HL-60/S4 (cell line): Measurements from ENCODE around the gene CDH12.
"Not testable (repeated sequence)": the region's sequence is repeated elsewhere in the genome, so short reads cannot be mapped to it uniquely, and the experiment has no call there.

Experiments
- in situ Hi-C: fragments of 300-500 bp; cut with MboI; formaldehyde crosslinking; loops from 2 replicates; pipeline ENCODE4 v1.14.3; 2022; ENCODE audit warnings: low sequenced_read_pairs

The CDH12 gene

DNA sequence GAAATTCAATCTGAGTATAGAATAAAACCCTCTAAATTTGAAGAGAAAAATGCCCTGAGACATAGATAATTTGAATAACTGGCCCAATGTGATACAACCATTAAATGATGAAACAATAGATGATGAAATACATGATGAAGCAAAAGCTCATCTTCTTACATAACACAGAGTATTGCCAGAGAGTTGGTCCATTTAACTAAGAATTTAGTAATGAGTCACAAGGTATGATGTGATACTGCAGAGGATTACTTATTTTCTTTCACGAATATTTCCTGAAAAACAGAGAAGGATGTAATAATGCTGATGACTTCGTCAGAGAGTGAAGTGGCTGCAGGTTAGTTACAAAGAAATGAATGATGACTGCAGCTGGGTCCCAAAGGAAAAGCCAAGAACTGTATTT, 379.3 kb downstream of the CDH12 start:
- in situ Hi-C loops, result no loop called here

DNA sequence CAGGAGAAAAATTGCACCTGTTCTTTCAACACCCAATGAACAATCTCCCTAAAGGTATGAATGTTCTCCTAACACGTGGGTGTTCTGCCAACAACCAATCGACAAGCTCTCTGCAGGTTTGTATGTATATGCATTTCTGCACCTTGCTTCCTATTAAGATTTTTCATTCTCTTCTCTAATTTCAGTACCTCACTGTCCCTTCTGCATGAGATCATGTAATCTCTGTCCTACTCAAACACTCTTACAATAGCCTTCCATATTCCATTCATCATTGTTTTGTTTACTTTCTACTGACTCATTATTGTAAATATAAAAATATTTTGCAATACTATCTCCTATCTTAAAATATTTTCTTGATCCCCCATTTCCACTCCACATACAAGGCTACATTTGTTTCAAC, 382.0 kb downstream of the CDH12 start:
- in situ Hi-C loops, result no loop called here

DNA sequence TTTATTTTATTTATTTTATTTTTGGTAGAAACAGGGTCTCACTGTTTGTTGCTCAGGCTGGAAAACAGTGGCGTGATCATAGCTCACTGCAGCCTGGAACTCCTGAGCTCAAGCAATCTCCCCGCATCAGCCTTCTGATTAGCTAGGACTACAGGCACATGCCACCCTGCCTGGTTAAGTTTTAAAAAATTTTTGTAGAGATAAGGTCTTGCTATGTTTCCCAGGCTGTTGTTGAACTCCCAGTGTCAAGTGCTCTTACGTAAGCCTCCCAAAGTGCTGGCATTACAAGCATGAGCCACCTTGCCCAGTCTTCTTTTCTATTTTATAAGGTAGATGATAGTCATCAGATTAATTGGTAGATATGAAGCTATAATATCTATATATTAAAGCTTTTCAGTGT, 382.7 kb downstream of the CDH12 start:
- in situ Hi-C loops, result no loop called here

DNA sequence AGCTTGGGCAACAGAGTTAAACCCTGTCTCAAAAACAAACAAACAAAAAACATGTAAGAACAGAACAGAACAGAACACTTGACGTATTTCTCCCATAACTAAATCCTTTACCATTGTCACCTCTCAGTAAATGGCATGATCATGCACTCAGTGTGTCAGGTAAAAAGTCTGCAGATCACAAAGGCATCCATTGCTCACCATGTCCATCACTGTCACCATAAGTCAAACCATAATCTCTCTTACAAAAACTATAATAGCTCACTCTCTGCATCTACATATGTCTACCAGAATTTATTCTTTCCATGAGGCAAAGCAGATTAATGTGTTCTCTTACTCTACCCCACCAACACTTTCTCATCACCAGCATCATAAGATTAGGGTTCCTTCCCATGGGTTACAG, 387.5 kb downstream of the CDH12 start:
- in situ Hi-C loops, result no loop called here

DNA sequence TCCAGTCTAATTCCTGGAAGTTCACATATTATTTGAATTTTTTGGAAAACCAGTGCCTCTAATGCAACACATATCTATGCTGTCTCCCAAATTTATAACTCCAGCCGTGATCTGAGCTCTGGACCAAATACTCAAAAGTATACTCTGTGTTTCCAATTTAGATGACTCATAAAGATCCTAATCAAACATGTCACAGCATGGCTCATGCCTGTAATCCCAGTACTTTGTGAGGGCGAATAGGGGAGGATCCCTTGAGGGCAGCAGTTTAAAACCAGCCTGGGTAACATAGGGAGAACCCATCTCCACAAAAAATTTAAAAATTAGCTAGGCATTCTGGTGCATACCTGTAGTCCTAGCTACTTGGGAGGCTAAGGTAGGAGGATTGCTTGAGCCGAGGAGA, 388.0 kb downstream of the CDH12 start:
- in situ Hi-C loops, result no loop called here

DNA sequence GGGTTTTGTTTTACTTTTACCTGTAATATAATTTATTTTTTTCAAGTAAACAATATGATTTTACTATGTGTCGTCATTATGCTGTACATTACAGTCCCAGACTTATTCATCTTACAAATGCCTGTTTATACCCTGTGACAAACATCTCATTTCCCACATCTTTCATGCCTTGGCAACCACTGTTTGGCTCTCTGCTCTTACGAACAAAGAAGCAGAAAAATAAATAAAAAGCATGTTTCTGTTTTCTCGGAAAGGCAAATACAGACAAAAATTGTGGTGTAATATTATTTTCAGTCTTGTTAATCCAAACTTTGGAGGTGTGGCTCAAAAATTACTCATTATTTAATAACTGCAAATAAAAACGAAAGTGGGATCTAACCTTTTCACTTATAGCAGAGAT, 393.0 kb downstream of the CDH12 start:
- in situ Hi-C loops, result no loop called here

DNA sequence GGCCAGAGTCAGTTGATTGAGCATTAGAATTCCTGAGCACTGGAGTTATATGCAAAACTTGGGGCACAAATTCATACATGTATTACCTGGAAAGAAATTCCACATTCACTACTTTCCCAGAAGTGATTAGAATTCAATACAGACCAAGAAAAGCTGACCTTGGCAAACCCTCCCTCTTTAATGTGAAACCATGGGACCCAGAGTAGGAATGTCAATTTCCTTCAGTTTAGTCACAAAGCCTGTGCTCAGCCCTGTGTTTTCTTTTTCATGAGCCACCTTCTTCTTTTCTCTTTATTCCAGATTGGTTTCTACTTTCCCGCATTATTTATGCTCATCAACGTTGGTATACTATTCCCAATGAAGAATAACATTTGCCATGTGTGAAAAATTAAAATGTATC, 420.2 kb downstream of the CDH12 start:
- in situ Hi-C loops, result no loop called here

DNA sequence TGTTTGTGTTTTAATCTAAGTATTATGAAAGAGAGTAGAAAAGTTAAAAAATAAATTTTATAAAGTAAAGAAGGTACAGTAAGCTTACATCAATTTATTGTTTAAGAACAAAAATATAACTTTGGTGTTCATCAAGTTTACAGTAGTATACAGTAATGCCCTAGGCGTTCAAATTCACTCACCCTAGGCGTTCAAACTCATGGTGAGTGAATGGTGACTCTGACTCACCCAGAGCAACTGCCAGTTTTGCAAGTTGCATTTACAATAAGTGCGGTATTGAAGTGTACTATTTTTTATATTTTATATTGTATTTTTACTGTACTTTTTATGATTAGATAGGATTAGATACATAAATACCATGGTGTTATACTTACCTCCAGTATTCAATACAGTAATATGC, 421.3 kb downstream of the CDH12 start:
- in situ Hi-C loops, result no loop called here

DNA sequence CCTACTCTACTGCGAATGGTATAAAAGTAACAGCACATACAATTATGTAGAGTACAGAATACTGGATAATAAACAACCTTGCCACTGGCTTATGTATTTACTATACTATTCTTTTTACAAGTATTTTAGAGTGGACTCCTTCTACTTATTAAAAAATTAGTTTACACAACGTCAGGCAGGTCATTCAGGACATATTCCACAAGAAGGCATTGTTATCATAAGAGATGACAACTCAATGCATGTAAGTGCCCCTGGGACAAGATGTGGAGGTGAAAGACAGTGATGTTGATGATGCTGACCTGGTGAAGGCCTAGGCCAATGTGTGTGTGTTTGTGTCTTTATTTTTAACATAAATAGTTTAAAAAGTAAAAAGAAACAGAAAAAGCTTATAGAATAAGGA, 421.7 kb downstream of the CDH12 start:
- in situ Hi-C loops, result no loop called here

DNA sequence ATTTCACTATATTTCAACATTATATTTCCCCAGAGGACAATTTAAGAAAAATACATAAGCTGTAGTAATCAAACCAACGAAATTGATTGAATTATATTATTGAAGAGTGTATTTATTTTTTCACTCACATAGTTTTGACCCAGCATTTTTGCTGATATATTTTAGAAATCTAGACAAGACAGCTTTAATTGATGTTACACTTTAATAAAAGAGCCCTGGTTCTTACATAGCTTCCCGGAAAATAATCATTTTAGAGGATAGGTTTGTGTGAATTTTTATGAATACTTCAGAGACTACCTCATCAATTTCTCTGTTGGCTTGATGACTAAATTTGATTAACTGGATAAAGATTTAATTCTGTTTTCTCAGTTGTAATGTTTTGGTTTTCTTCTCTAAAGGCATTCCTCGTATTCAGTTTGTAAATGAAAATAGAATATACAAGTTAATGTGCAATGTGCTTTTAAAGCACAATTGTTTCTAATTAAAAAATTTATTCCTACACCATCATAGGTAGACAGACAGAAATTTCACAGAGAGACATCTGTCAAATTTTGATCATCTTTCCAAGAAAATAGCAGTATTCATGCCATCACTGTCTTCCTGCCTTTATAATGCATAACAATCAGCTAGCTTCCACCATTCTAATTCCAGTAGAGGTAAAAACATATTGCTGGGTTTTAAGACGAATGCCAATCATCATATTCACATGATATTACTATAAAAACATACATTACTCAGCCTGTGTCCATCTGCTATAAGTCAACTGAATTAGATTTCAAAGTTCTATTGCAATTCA, 441.4 kb downstream of the CDH12 start:
- in situ Hi-C loops, result no loop called here

DNA sequence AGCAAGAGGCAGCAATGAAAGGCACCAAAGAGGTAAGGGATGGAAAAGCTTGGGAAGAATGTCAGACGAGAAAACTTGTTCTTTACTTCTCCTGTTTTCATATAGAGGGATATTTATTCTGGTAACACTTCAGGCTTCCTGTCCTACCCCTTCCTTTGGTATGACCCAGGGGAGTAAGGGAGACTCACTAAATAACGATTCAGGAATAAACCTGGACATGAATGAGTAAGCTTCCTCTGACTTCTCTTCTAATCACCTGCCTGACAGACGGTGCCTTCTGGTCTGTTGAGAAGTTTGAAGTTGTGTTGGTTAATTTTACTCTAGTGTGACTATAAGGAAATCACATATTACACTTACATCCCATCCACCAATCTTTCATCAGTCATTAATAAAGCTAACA, 461.2 kb downstream of the CDH12 start:
- in situ Hi-C loops, result no loop called here

DNA sequence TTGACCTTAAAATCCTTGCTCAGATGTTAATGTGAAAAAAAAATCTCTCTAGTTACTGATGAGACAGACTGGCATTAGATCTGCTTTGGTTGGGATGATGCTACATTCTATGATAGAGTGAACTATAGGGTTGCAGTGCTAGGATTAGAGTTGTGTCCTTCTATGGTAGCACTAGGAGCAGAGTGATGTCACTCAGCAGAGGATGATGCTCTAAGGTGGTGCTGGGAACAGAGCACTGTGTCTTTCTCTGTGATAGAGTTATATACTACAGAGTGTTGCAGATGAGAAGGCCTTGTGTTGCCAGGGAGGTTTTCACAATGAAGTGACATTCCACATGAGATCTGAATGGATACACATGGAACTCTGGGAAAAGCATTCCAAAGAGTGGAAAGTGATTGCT, 462.3 kb downstream of the CDH12 start:
- in situ Hi-C loops, result no loop called here

DNA sequence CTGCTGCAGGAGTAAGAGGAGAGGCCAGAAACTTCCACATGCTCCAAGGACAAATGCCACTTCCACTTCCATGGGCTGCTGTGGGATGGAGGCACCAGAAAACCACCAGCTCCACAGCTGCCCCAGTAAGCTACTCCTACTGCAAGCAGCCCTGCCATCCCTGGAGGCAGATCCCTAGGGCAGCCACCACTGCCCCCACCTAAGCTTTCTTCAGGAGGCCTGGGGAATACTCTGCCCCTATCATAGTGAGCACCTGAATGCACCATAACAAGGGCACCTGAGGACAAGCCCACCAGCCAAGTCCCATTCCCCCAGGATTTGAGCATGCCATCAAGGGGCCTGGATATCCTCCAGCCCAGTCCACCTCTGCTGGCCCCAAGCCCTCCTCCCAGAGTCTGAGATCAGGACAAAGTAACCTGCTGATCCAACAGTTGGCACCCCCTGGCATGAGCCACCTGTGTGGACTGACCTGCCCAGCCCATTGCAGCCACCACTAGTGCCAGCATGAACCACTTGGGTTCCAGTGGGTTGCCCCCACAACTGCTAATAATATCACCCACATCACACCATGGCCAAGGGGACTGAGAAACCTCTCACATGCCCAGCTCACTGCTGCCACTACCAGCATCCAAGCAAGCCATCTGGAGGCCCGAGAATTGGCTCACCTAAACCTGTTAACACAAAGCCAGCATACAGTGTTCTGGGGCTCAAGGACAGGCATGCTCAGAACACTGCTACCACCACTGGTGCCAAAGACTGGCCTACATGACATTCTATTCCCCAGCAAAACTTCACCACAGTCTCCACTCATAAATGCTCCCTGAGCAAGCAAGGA, 480.1 kb downstream of the CDH12 start:
- in situ Hi-C loops, result no loop called here

DNA sequence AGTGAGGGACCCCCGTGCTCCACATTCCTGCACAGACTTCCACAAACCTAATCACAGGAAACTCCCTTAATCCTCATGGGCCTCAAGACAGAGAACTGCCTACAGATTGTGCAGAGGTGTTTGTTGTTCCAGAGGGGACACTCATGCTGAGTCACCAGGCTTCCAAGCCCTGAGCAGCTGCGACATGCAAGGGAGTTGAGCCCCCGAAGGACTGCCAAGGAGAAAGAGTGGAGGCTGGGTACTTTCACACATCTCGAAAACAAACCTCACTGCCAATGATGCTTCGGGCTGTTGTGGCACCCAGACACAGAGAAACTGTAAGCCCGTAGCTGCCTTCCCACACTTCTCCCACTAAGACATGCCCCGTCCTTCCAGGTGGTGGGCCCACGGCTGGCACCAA, 480.8 kb downstream of the CDH12 start:
- in situ Hi-C loops, result no loop called here

DNA sequence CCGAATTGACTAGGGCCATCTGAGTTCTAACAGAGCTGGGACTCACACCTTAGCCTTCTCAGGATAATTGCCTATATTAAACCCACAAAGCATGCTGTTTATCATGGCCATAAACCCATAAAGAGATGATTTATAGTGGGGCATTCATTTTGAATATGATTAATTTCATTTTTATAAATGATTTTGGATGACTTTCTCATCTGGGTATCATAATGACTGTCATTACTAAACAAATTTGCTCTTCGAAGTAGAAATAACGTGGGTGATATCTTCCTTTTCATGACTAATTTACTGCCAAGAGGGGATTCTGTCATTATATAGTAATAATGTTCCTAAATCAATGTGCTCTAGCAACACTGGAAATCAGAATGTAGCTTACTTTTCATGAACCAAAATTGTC, 498.2 kb downstream of the CDH12 start:
- in situ Hi-C loops, result no loop called here

DNA sequence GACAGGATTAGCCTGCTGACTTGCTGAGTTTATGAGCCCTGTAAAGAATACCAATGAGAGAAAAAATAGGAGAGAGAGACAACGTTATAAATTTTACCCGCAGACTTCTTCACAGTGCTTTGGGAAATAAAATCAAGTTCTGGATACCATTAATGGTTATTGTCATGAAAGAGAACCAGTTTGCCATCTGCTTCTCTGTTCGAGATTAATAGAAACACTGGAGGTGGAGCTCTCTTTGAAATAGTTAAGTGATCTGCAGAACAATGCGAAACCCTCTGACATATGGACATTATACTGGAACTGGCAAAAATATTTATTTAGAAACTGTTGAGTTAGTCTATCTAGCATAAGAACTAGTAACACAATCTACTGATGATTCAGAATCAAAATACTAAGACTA, 500.7 kb downstream of the CDH12 start:
- in situ Hi-C loops, result no loop called here

DNA sequence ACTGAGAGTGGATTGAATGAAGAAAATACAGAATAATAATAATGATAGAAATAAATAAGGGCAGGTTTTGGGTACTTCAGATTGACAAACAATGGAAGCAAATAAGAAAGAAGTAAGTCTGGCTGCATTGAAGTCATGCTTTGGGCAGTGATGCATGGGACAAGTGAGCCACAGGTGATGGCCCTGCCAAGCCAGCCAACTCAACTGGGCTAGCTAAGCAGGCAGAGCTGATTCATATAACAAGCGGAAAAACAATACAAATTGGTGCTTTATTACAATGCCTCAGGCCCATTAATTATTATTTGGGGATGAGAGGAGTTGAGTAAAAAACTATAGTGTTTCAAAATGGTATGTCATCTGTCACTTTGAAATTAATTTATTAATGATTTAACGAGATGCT, 502.0 kb downstream of the CDH12 start:
- in situ Hi-C loops, result no loop called here

DNA sequence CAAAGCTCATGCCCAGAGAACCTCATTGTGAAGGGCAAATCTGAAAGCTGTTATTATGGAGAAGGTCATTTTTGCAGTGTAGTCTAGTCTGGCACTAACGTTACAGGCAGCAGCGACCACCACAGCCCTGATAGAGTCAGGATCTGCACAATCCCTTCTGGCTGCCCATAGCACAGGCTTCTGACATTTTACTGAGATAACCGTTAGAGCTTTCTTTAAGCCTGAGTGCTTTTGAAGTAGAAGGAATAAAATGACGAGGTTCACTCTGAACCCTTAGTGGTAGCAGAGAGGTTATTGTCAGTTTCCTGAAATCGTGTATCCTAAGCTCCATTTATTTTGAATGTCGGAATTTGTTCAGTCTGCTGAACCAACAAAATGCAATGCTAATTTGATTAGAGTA, 505.1 kb downstream of the CDH12 start:
- in situ Hi-C loops, result no loop called here

DNA sequence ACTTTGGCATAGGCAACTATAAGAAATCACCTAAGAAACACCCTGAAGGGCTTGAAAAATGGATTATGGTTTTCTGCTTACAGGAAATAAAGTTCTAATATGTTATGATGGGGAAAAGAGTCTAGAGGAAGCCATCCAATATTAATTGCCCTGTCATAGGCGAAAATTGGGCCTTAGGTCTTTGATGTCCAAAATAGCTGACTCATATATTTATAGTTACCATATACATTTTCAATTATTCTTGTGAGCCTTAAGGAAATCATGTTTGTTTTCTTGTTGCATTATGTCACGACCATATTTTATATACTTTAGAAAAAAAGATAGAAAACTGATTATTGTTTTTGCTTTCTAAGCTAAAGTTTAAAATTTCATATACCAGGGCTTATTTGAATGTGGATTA, 509.1 kb downstream of the CDH12 start:
- in situ Hi-C loops, result no loop called here

DNA sequence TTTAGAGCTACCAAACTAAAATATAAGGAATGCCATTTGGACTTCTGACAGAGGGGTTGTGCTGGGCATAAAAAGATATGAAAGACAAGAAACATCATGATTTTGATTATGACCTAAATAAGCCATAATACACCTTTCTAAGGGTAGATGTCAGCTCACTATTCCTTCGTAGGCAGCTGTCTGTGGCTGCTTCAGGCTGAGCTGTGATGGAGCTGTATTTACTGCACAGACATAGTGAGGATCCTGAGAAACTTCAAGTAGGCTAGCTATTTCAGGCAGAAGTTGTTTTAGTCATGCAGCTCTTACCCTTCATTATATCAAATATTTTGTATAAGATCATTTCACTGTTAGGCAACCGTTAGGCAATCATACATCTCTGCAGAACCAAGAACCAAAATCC, 511.7 kb downstream of the CDH12 start:
- in situ Hi-C loops, result no loop called here

DNA sequence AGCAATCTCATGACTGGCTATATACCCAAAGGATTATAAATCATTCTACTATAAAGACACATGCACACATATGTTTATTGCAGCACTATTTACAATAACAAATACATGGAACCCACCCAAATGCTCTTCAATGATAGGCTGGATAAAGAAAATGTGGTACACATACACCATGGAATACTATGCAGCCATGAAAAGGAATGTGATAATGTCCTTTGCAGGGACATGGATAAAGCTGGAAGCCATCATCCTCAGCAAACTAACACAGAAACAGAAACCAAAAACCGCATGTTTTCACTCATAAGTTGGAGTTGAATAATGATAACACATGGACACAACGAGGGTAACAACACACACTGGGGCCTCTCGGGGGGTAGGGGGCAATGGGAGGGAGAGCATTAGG, 520.2 kb downstream of the CDH12 start:
- in situ Hi-C loops, result not testable (repeated sequence)

DNA sequence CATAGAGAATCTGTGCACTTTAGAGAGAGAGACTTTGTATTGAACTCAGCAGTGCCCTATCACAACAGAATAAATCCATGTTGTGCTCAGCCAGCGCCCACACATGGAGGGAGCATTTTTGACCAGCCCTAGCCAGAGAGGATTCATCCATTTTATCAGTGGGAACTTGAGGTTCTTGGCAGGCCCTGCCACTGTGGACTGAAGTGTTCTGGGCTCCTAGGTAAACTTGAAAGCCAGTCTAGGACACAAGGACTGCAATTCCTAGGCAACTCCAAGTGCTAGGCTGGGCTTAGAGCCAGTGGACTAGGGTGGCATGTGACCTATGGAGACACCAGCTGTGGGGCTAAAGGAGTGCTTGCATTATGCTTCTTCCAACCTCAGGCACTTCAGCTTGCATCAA, 523.5 kb downstream of the CDH12 start:
- in situ Hi-C loops, result no loop called here
